Mesendoderm (in vitro differentiated cells): ENCODE measurements around the gene KPNA1.
"Not testable (repeated sequence)": the region's sequence is repeated elsewhere in the genome, so short reads cannot be mapped to it uniquely, and the experiment has no call there.

Source experiments
- DNase-seq: peaks from one replicate; pipeline ENCODE4 v3.0.0; 2013
- H2AK5ac ChIP-seq: 2 replicates; pipeline ENCODE4 v1.6.1; 2013; ENCODE audit warnings: low read length, inconsistent platforms
- H2BK120ac ChIP-seq: 2 replicates; pipeline ENCODE4 v1.6.1; 2013; ENCODE audit warnings: low read depth, mild to moderate bottlenecking, low read length, moderate library complexity, mixed read lengths
- H2BK15ac ChIP-seq: replicated peaks from 2 replicates; pipeline ENCODE4 v1.6.1; 2013; ENCODE audit warnings: low read depth, mild to moderate bottlenecking, moderate library complexity
- H2BK5ac ChIP-seq: 2 replicates; pipeline ENCODE4 v1.6.1; 2013; ENCODE audit warnings: low read length, inconsistent platforms
- H3K18ac ChIP-seq: 2 replicates; pipeline ENCODE4 v1.6.1; 2013; ENCODE audit warnings: mild to moderate bottlenecking, low read length, mixed read lengths
- H3K23ac ChIP-seq: one replicate; pipeline ENCODE4 v1.6.1; 2013; ENCODE audit warnings: low read length
- H3K27ac ChIP-seq: 2 replicates; pipeline ENCODE4 v1.5.1; 2013; ENCODE audit warnings: low read depth, mild to moderate bottlenecking, inconsistent platforms, low read length, moderate library complexity
- H3K27me3 ChIP-seq: 2 replicates; pipeline ENCODE4 v1.6.1; 2013; ENCODE audit warnings: low read length, control low read depth, mild to moderate bottlenecking, inconsistent platforms; ENCODE audit not compliant: insufficient read depth, poor library complexity
- H3K36me3 ChIP-seq: 2 replicates; pipeline ENCODE4 v1.6.1; 2013; ENCODE audit warnings: low read length, inconsistent platforms; ENCODE audit not compliant: control insufficient read depth, insufficient read depth
- H3K4ac ChIP-seq: one replicate; pipeline ENCODE4 v1.6.1; 2013; ENCODE audit warnings: low read depth, mild to moderate bottlenecking, low read length, moderate library complexity
- H3K4me1 ChIP-seq: 2 replicates; pipeline ENCODE4 v1.6.1; 2013; ENCODE audit warnings: low read depth, low read length, inconsistent platforms; ENCODE audit not compliant: control insufficient read depth
- H3K4me2 ChIP-seq: 2 replicates; pipeline ENCODE4 v1.6.1; 2013; ENCODE audit warnings: low read length
- H3K4me3 ChIP-seq: 2 replicates; pipeline ENCODE4 v1.5.1; 2013; ENCODE audit warnings: mild to moderate bottlenecking, low read length
- H3K56ac ChIP-seq: one replicate; pipeline ENCODE4 v1.6.1; 2013; ENCODE audit warnings: low read length
- H3K79me1 ChIP-seq: 2 replicates; pipeline ENCODE4 v1.6.1; 2013; ENCODE audit warnings: low read length, inconsistent platforms
- H3K79me2 ChIP-seq: 2 replicates; pipeline ENCODE4 v1.6.1; 2013; ENCODE audit warnings: mild to moderate bottlenecking, low read length; ENCODE audit not compliant: control insufficient read depth, insufficient read depth
- H3K9ac ChIP-seq: 2 replicates; pipeline ENCODE4 v1.6.1; 2013; ENCODE audit warnings: low read length, inconsistent platforms
- H4K5ac ChIP-seq: one replicate; pipeline ENCODE4 v1.6.1; 2013; ENCODE audit warnings: low read length
- H4K8ac ChIP-seq: one replicate; pipeline ENCODE4 v1.6.1; 2013; ENCODE audit warnings: low read depth, mild to moderate bottlenecking, control low read depth, low read length, moderate library complexity
- WGBS: extraction: QIAGEN DNeasy Blood & Tissue Kit; methylation state at CpG from one replicate; pipeline ENCODE4 v1.1.7; 2013; ENCODE audit warnings: low lambda C conversion rate, missing lambda C conversion rate; ENCODE audit not compliant: insufficient coverage; ENCODE audit errors: extremely low coverage; 5-methylcytosine and 5-hydroxymethylcytosine counted together

Gene KPNA1

GRCh38 chr3:122500964-122501363 lies 13.8 kb downstream of the KPNA1 start:
- not testable (repeated sequence) for H3K27me3 ChIP-seq, H3K56ac ChIP-seq, H4K8ac ChIP-seq, H3K4me2 ChIP-seq, H3K9ac ChIP-seq, H3K4me1 ChIP-seq, H3K27ac ChIP-seq, H3K23ac ChIP-seq, H3K36me3 ChIP-seq, H4K5ac ChIP-seq, H2AK5ac ChIP-seq, H2BK15ac ChIP-seq, H3K18ac ChIP-seq, DNase-seq, H2BK5ac ChIP-seq, H3K4me3 ChIP-seq, H3K4ac ChIP-seq, H2BK120ac ChIP-seq
- Histone ChIP-seq H3K79me2 (peaks cover 56% of the 10 kb centered on the region), H3K79me1 (peaks cover 13% of the 10 kb centered on the region)
- WGBS: no CpG with 5 or more reads among the region's 6 CpGs

- Histone ChIP-seq H2AK5ac (no peak overlapping the region), H2BK15ac (no peak overlapping the region), H3K4me2 (no peak overlapping the region), H3K23ac (no peak overlapping the region), H3K4ac (no peak overlapping the region), H4K5ac (no peak overlapping the region), H3K18ac (no peak overlapping the region), H3K36me3 (no peaks in the 10 kb centered on the region), H3K56ac (no peak overlapping the region), H3K27ac (no peak overlapping the region), H3K79me1 (peaks cover 8% of the 10 kb centered on the region), H3K79me2 (peaks cover 35% of the 10 kb centered on the region), H3K9ac (no peak overlapping the region), H3K4me3 (no peak overlapping the region), H3K27me3 (no peaks in the 10 kb centered on the region), H2BK120ac (no peak overlapping the region), H3K4me1 (no peaks in the 10 kb centered on the region), H2BK5ac (no peak overlapping the region), H4K8ac (no peak overlapping the region)
- WGBS: no CpG with 5 or more reads among the region's 1 CpG
- DNase-seq: peak; percentile 46
Observed at GRCh38 chr3:122498152-122498551, 16.6 kb downstream of the KPNA1 start.

- H2BK120ac ChIP-seq: no peak overlapping the region
- no peak overlapping the region for H3K9ac ChIP-seq
- H3K79me1 ChIP-seq: peaks cover 8% of the 10 kb centered on the region
- no peak overlapping the region for H3K4ac ChIP-seq
- no peak overlapping the region for H4K5ac ChIP-seq
- no peak for DNase-seq
- peaks cover 30% of the 10 kb centered on the region for H3K79me2 ChIP-seq
- no peaks in the 10 kb centered on the region for H3K36me3 ChIP-seq
- H3K4me3 ChIP-seq: no peak overlapping the region
- no peak overlapping the region for H2BK5ac ChIP-seq
- H2AK5ac ChIP-seq: no peak overlapping the region
- WGBS: no CpG with 5 or more reads among the region's 1 CpG
- no peak overlapping the region for H3K27ac ChIP-seq
- H3K18ac ChIP-seq: no peak overlapping the region
- no peak overlapping the region for H3K23ac ChIP-seq
- H3K4me2 ChIP-seq: no peak overlapping the region
- no peak overlapping the region for H3K56ac ChIP-seq
- H3K4me1 ChIP-seq: no peaks in the 10 kb centered on the region
- H2BK15ac ChIP-seq: no peak overlapping the region
- H3K27me3 ChIP-seq: no peaks in the 10 kb centered on the region
- no peak overlapping the region for H4K8ac ChIP-seq
Observed at GRCh38 chr3:122497425-122497824, 17.3 kb downstream of the KPNA1 start.

GRCh38 chr3:122496508-122496907 lies 18.2 kb downstream of the KPNA1 start:
- Histone ChIP-seq H4K5ac (no peak overlapping the region), H3K79me2 (peaks cover 22% of the 10 kb centered on the region), H2BK120ac (peak overlapping the region; percentile 12), H2AK5ac (no peak overlapping the region), H3K18ac (no peak overlapping the region), H3K4ac (no peak overlapping the region), H3K4me3 (no peak overlapping the region), H3K79me1 (peaks cover 3% of the 10 kb centered on the region), H2BK5ac (no peak overlapping the region), H4K8ac (no peak overlapping the region), H2BK15ac (no peak overlapping the region), H3K27ac (no peak overlapping the region), H3K4me2 (no peak overlapping the region), H3K36me3 (no peaks in the 10 kb centered on the region), H3K9ac (no peak overlapping the region), H3K4me1 (no peaks in the 10 kb centered on the region), H3K23ac (no peak overlapping the region), H3K27me3 (no peaks in the 10 kb centered on the region), H3K56ac (no peak overlapping the region)
- no CpG with 5 or more reads among the region's 2 CpGs for WGBS
- DNase-seq: no peak

GRCh38 chr3:122493296-122493695 lies 21.4 kb downstream of the KPNA1 start:
- H3K27me3 ChIP-seq: no peaks in the 10 kb centered on the region
- no peak overlapping the region for H2BK120ac ChIP-seq
- whole genome bisulfite sequencing: no CpG with 5 or more reads among the region's 3 CpGs
- H2AK5ac ChIP-seq: no peak overlapping the region
- no peak overlapping the region for H3K27ac ChIP-seq
- H3K9ac ChIP-seq: no peak overlapping the region
- H3K4me3 ChIP-seq: no peak overlapping the region
- H3K79me2 ChIP-seq: peaks cover 13% of the 10 kb centered on the region
- H3K18ac ChIP-seq: no peak overlapping the region
- no peak overlapping the region for H2BK5ac ChIP-seq
- H3K4me2 ChIP-seq: no peak overlapping the region
- no peak overlapping the region for H3K56ac ChIP-seq
- DNase-seq: no peak
- no peak overlapping the region for H2BK15ac ChIP-seq
- H3K4ac ChIP-seq: no peak overlapping the region
- no peak overlapping the region for H3K23ac ChIP-seq
- H3K4me1 ChIP-seq: no peaks in the 10 kb centered on the region
- no peaks in the 10 kb centered on the region for H3K36me3 ChIP-seq
- no peak overlapping the region for H4K8ac ChIP-seq
- no peak overlapping the region for H4K5ac ChIP-seq
- peaks cover 6% of the 10 kb centered on the region for H3K79me1 ChIP-seq

- peaks cover 7% of the 10 kb centered on the region for H3K79me2 ChIP-seq
- no peak overlapping the region for H3K23ac ChIP-seq
- H3K27me3 ChIP-seq: no peaks in the 10 kb centered on the region
- H3K36me3 ChIP-seq: no peaks in the 10 kb centered on the region
- no peak overlapping the region for H3K9ac ChIP-seq
- peaks cover 11% of the 10 kb centered on the region for H3K79me1 ChIP-seq
- peak; percentile 20 for DNase-seq
- H4K8ac ChIP-seq: no peak overlapping the region
- no peak overlapping the region for H3K18ac ChIP-seq
- H4K5ac ChIP-seq: no peak overlapping the region
- no peak overlapping the region for H2BK120ac ChIP-seq
- no peaks in the 10 kb centered on the region for H3K4me1 ChIP-seq
- no peak overlapping the region for H3K27ac ChIP-seq
- H2BK5ac ChIP-seq: no peak overlapping the region
- WGBS: no CpG with 5 or more reads among the region's 7 CpGs
- H2BK15ac ChIP-seq: no peak overlapping the region
- no peak overlapping the region for H2AK5ac ChIP-seq
- H3K4me2 ChIP-seq: no peak overlapping the region
- H3K4ac ChIP-seq: no peak overlapping the region
- no peak overlapping the region for H3K56ac ChIP-seq
- no peak overlapping the region for H3K4me3 ChIP-seq
Observed at GRCh38 chr3:122488262-122488973, 26.3 kb downstream of the KPNA1 start.
